IMR-90 (cell line): ENCODE results near the gene PRRG1. TPM values are rescaled to one million over a fixed set of nuclear protein-coding genes. Genes with fewer than 3 reads are reported as not detected.

Experiments
- ATAC-seq: fragments of 200-7000 bp; cut with Tn5 transposase; 2 replicates; pipeline ENCODE4 v1.9.1; 2020; ENCODE audit warnings: low read depth, mild to moderate bottlenecking, moderate library complexity
- BruUV-seq: library from RNA; stranded (reverse); fragments of 400-500 nt; replicated peaks from 2 replicates; lab custom pipeline; 2021; lab: Mats Ljungman, UMichigan
- CTCF ChIA-PET: fragments of 300-600 bp; formaldehyde crosslinking; extraction: SDS; loops from one replicate; lab custom pipeline; 2021; ENCODE audit warnings: antibody characterized with exemption; lab: Yijun Ruan, JAX
- POLR2A ChIA-PET: fragments of 300-600 bp; sonication (Branson Sonifier 250); formaldehyde crosslinking; loops from one replicate; lab custom pipeline; 2022; ENCODE audit warnings: antibody characterized with exemption; ENCODE audit not compliant: unreplicated experiment; lab: Charles Lee
- DNase-seq: peaks from one replicate; pipeline ENCODE4 v3.0.0; 2013
- H2AFZ ChIP-seq: replicated peaks from 2 replicates; pipeline ENCODE3; 2013; ENCODE audit warnings: low read length, mild to moderate bottlenecking; ENCODE audit not compliant: poor library complexity
- H2AK5ac ChIP-seq: 2 replicates; pipeline ENCODE4 v1.6.1; 2013; ENCODE audit warnings: low read depth, low read length, inconsistent platforms
- H2AK9ac ChIP-seq: replicated peaks from 2 replicates; pipeline ENCODE3; 2013; ENCODE audit warnings: mild to moderate bottlenecking, low read depth, low read length, moderate library complexity; ENCODE audit not compliant: poor library complexity
- H2BK120ac ChIP-seq: 2 replicates; pipeline ENCODE4 v1.6.1; 2013; ENCODE audit warnings: low read depth, low read length, inconsistent platforms
- H2BK15ac ChIP-seq: 3 replicates; pipeline ENCODE4 v1.6.1; 2013; ENCODE audit warnings: low read depth, low read length, inconsistent platforms
- H2BK20ac ChIP-seq: 2 replicates; pipeline ENCODE4 v1.6.1; 2013; ENCODE audit warnings: low read depth, mild to moderate bottlenecking, inconsistent platforms, low read length, moderate library complexity
- H2BK5ac ChIP-seq: 2 replicates; pipeline ENCODE4 v1.6.1; 2013; ENCODE audit warnings: mild to moderate bottlenecking, low read depth, low read length, inconsistent platforms; ENCODE audit not compliant: poor library complexity, severe bottlenecking
- H3K14ac ChIP-seq: replicated peaks from 2 replicates; pipeline ENCODE4 v1.6.1; 2013; ENCODE audit warnings: low read depth, low read length, inconsistent platforms
- H3K18ac ChIP-seq: 2 replicates; pipeline ENCODE4 v1.6.1; 2013; ENCODE audit warnings: low read depth, low read length, control low read depth
- H3K23ac ChIP-seq: 2 replicates; pipeline ENCODE4 v1.6.1; 2013; ENCODE audit warnings: low read depth, low read length, inconsistent platforms
- H3K27ac ChIP-seq: 2 replicates; pipeline ENCODE4 v1.5.1; 2013; ENCODE audit warnings: mild to moderate bottlenecking, control low read depth, low read length; ENCODE audit not compliant: insufficient read depth
- H3K27me3 ChIP-seq: 2 replicates; pipeline ENCODE4 v1.6.1; 2013; ENCODE audit warnings: low read length; ENCODE audit not compliant: control insufficient read depth, insufficient read depth
- H3K36me3 ChIP-seq: 2 replicates; pipeline ENCODE4 v1.6.1; 2013; ENCODE audit warnings: low read length, mixed read lengths; ENCODE audit not compliant: control insufficient read depth, insufficient read depth
- H3K4ac ChIP-seq: 2 replicates; pipeline ENCODE4 v1.6.1; 2013; ENCODE audit warnings: low read depth, low read length, inconsistent platforms
- H3K4me1 ChIP-seq: 2 replicates; pipeline ENCODE4 v1.6.1; 2013; ENCODE audit warnings: low read length, mixed read lengths; ENCODE audit not compliant: control insufficient read depth, insufficient read depth
- H3K4me2 ChIP-seq: 2 replicates; pipeline ENCODE4 v1.6.1; 2013; ENCODE audit warnings: low read depth, mild to moderate bottlenecking, control low read depth, low read length, moderate library complexity
- H3K4me3 ChIP-seq: 2 replicates; pipeline ENCODE4 v1.5.1; 2013; ENCODE audit warnings: low read depth, mild to moderate bottlenecking, control low read depth, low read length, moderate library complexity; ENCODE audit not compliant: insufficient read depth
- H3K56ac ChIP-seq: 2 replicates; pipeline ENCODE4 v1.6.1; 2013; ENCODE audit warnings: low read length, inconsistent platforms; ENCODE audit not compliant: insufficient read depth; ENCODE audit errors: extremely low read depth
- H3K79me1 ChIP-seq, 2 experiments: 2 replicates each; pipeline ENCODE4 v1.6.1; 2013; ENCODE audit warnings: low read length in 2 of 2, inconsistent platforms in 1 of 2, low read depth in 1 of 2
- H3K9ac ChIP-seq: 2 replicates; pipeline ENCODE4 v1.6.1; 2013; ENCODE audit warnings: low read depth, low read length, control low read depth
- H3K9me1 ChIP-seq: 2 replicates; pipeline ENCODE4 v1.6.1; 2013; ENCODE audit warnings: low read length, inconsistent platforms; ENCODE audit not compliant: insufficient read depth
- H3K9me3 ChIP-seq: 2 replicates; pipeline ENCODE4 v1.6.1; 2013; ENCODE audit warnings: low read length; ENCODE audit not compliant: control insufficient read depth, insufficient read depth
- H4K20me1 ChIP-seq: 2 replicates; pipeline ENCODE4 v1.6.1; 2013; ENCODE audit warnings: low read length, inconsistent platforms; ENCODE audit not compliant: insufficient read depth
- H4K5ac ChIP-seq: 2 replicates; pipeline ENCODE4 v1.6.1; 2013; ENCODE audit warnings: mild to moderate bottlenecking, low read depth, low read length, control low read depth
- H4K8ac ChIP-seq, 2 experiments: 2 replicates each; pipeline ENCODE4 v1.6.1; 2013; ENCODE audit warnings: low read depth in 2 of 2, low read length in 2 of 2, control low read depth in 1 of 2, inconsistent platforms in 1 of 2
- H4K91ac ChIP-seq: 2 replicates; pipeline ENCODE4 v1.6.1; 2013; ENCODE audit warnings: low read depth, low read length, inconsistent platforms; ENCODE audit not compliant: insufficient read depth
- BHLHE40 ChIP-seq: fragments of 150-350 bp; IDR thresholded peaks from 2 replicates; pipeline ENCODE4 v1.6.1; 2016; ENCODE audit warnings: mild to moderate bottlenecking, low read depth, low read length
- CEBPB ChIP-seq: IDR thresholded peaks from 2 replicates; pipeline ENCODE4 v1.6.1; 2012; ENCODE audit warnings: low read depth, low read length, improper control_type of control experiment
- MAFK ChIP-seq: IDR thresholded peaks from 2 replicates; pipeline ENCODE4 v1.6.1; 2012; ENCODE audit warnings: low read depth, low read length, improper control_type of control experiment
- MAZ ChIP-seq: IDR thresholded peaks from 2 replicates; pipeline ENCODE4 v1.6.1; 2012; ENCODE audit warnings: low read depth, mild to moderate bottlenecking, low read length, improper control_type of control experiment, moderate library complexity, borderline replicate concordance
- NFE2L2 ChIP-seq: fragments of 150-350 bp; IDR thresholded peaks from 2 replicates; pipeline ENCODE4 v1.6.1; 2016; ENCODE audit warnings: low read depth, mild to moderate bottlenecking, low read length
- RAD21 ChIP-seq: IDR thresholded peaks from 2 replicates; pipeline ENCODE4 v1.6.1; 2012; ENCODE audit warnings: low read length, improper control_type of control experiment
- RCOR1 ChIP-seq: IDR thresholded peaks from 2 replicates; pipeline ENCODE4 v1.6.1; 2012; ENCODE audit warnings: mild to moderate bottlenecking, low read length, improper control_type of control experiment; ENCODE audit not compliant: insufficient replicate concordance
- RFX5 ChIP-seq: IDR thresholded peaks from 2 replicates; pipeline ENCODE4 v1.8.0; 2012; ENCODE audit warnings: low read depth, mild to moderate bottlenecking, low read length, moderate library complexity
- SMC3 ChIP-seq: fragments of 150-350 bp; IDR thresholded peaks from 2 replicates; pipeline ENCODE4 v1.6.1; 2016; ENCODE audit warnings: low read depth, mild to moderate bottlenecking, antibody characterized with exemption, low read length, moderate library complexity
- WGBS, 2 experiments: methylation state at CpG; one replicate each; pipeline versions ENCODE4 v1.1.5 to v1.1.7; 2013; ENCODE audit warnings: missing lambda C conversion rate in 2 of 2; ENCODE audit not compliant: insufficient read length in 1 of 2; ENCODE audit errors: extremely low coverage in 2 of 2; 5-methylcytosine and 5-hydroxymethylcytosine counted together
- dilution Hi-C: fragments of 300-500 bp; cut with HindIII; formaldehyde crosslinking; loops from one replicate; pipeline ENCODE4 v1.14.3; 2018; ENCODE audit warnings: low sequenced_read_pairs; ENCODE audit not compliant: unreplicated experiment
- in situ Hi-C: fragments of 300-500 bp; cut with MboI; formaldehyde crosslinking; loops from 3 replicates; pipeline ENCODE4 v1.14.3; 2019; ENCODE audit warnings: low sequenced_read_pairs, inconsistent platforms, mixed read lengths
- intact Hi-C: fragments of 100-400 bp; cut with micrococcal nuclease; formaldehyde crosslinking; loops from 2 replicates; pipeline ENCODE4 v1.10.0; 2022
- polyA plus RNA-seq, 3 experiments: library from polyadenylated mRNA; depleted of rRNA; stranded (reverse); fragments of >200 nt; gene quantifications; 2 replicates each; pipeline ENCODE4 v1.2.3, GENCODE V29; 2012; ENCODE audit warnings: low replicate concordance in 1 of 3
- total RNA-seq: library from RNA; depleted of rRNA; stranded (reverse); fragments of >200 nt; gene quantifications from 2 replicates; pipeline ENCODE4 v1.2.3, GENCODE V29; 2012
- TF ChIP-seq, protein P1 (sequence below): conservative IDR thresholded peaks from 2 replicates; pipeline ENCODE4 v1.5.1; 2012; ENCODE audit warnings: mild to moderate bottlenecking, low read depth, low read length, improper control_type of control experiment
- TF ChIP-seq, protein P2 (sequence below): fragments of 150-350 bp; IDR thresholded peaks from 2 replicates; pipeline ENCODE4 v1.6.1; 2016; ENCODE audit warnings: low read depth, mild to moderate bottlenecking, low read length, moderate library complexity, borderline replicate concordance

Gene PRRG1
- total and polyA plus RNA-seq, 2 of the 4 experiments (the other 2 are of a cell fraction), result 9.0 to 11.1 TPM

DNA sequence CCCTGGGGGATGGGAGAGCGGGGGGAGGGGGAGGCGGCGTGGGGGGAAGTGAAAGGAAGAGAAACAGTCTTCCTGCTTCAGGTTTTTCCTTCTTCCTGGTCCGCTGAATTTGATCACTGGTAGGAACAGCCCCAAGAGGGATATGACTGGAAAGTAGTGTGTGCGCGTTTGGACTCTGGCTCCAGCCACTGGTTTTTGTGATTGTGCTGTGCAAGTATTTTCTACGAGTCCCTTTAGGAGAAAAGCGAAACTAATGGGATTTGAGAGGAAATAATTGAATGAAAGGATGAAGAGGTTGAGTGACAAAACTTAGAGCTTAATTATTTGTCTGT is 836 bp downstream of the PRRG1 start:
- Histone ChIP-seq H3K18ac (peak overlapping the region; percentile 55), H4K20me1 (peaks cover 3% of the 10 kb centered on the region), H3K4me3 (peak overlapping the region; percentile 96), H3K4me2 (peak overlapping the region; percentile 98), H2BK120ac (no peak overlapping the region), H3K23ac (0 out of 2 replicates have a peak overlapping the region, but pooled peaks have one; percentile 82), H2BK15ac (no peak overlapping the region), H2BK20ac (no peak overlapping the region), H2AK5ac (no peak overlapping the region), H3K79me1 (peaks cover 0 to 5% of the 10 kb centered on the region in 2 experiments; a peak in 1 of 4 replicates), H2AK9ac (no peak overlapping the region), H4K91ac (no peak overlapping the region), H3K27me3 (no peaks in the 10 kb centered on the region), H3K9ac (peak overlapping the region; percentile 93), H4K5ac (peak overlapping the region; percentile 80; the same call in 1 of the 2 replicates), H4K8ac (no peak overlapping the region), H3K9me1 (no peaks in the 10 kb centered on the region), H3K56ac (peak overlapping the region; percentile 32; the same call in 1 of the 2 replicates), H3K36me3 (no peaks in the 10 kb centered on the region), H3K4ac (peak overlapping the region; percentile 54; the same call in 1 of the 2 replicates), H3K4me1 (peaks cover 5% of the 10 kb centered on the region), H2AFZ (no peak overlapping the region), H3K14ac (no peak overlapping the region), H2BK5ac (peak overlapping the region; percentile 86), H3K27ac (peak overlapping the region; percentile 97), H3K9me3 (no peaks in the 10 kb centered on the region)
- no TSS peak for BruUV-seq
- intact Hi-C loops (no loop called here), in situ Hi-C loops (no loop called here), dilution Hi-C loops (no loop called here)
- ChIA-PET POLR2A (no interaction called here), CTCF (interaction anchor here (0.5 kb wide), 1 partner anchor 104 kb away, joined by 3 read pairs; no protein-coding TSS in a partner anchor)
- DNase-seq, result peak; percentile 31
- TF ChIP-seq NFE2L2, result no peak
- TF ChIP-seq MAZ, result no peak
- TF ChIP-seq SMC3, result no peak
- TF ChIP-seq MAFK, result no peak
- no peak for TF ChIP-seq RAD21
- TF ChIP-seq, protein P1, sequence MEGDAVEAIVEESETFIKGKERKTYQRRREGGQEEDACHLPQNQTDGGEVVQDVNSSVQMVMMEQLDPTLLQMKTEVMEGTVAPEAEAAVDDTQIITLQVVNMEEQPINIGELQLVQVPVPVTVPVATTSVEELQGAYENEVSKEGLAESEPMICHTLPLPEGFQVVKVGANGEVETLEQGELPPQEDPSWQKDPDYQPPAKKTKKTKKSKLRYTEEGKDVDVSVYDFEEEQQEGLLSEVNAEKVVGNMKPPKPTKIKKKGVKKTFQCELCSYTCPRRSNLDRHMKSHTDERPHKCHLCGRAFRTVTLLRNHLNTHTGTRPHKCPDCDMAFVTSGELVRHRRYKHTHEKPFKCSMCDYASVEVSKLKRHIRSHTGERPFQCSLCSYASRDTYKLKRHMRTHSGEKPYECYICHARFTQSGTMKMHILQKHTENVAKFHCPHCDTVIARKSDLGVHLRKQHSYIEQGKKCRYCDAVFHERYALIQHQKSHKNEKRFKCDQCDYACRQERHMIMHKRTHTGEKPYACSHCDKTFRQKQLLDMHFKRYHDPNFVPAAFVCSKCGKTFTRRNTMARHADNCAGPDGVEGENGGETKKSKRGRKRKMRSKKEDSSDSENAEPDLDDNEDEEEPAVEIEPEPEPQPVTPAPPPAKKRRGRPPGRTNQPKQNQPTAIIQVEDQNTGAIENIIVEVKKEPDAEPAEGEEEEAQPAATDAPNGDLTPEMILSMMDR, result no peak
- no peak for TF ChIP-seq CEBPB
- TF ChIP-seq BHLHE40, result no peak
- TF ChIP-seq, protein P2, sequence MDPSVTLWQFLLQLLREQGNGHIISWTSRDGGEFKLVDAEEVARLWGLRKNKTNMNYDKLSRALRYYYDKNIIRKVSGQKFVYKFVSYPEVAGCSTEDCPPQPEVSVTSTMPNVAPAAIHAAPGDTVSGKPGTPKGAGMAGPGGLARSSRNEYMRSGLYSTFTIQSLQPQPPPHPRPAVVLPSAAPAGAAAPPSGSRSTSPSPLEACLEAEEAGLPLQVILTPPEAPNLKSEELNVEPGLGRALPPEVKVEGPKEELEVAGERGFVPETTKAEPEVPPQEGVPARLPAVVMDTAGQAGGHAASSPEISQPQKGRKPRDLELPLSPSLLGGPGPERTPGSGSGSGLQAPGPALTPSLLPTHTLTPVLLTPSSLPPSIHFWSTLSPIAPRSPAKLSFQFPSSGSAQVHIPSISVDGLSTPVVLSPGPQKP, result no peak
- TF ChIP-seq RCOR1, result no peak
- no peak for TF ChIP-seq RFX5
- no peak for ATAC-seq
- WGBS, 2 experiments, result 12 to 100% methylated on average over 1 to 4 of the region's 8 CpGs
